Caki2 (cell line): Measurements from ENCODE around the gene KRT32. TPM values are rescaled to one million over a fixed set of nuclear protein-coding genes. Genes with fewer than 3 reads are reported as not detected.
A peak's percentile ranks its signal among the peaks of the same experiment; 100 is the strongest.

Experiments
- DNase-seq: peaks from one replicate; pipeline ENCODE4 v3.0.0-alpha.2; 2015; ENCODE audit warnings: low read depth
- in situ Hi-C: cut with HindIII; loops from 2 replicates; pipeline ENCODE4 v1.10.0; 2016; ENCODE audit warnings: low sequenced_read_pairs, low pct_unique_long_range_greater_than_20kb, mixed read lengths
- total RNA-seq: library from RNA; depleted of rRNA; stranded (reverse); fragments of >200 nt; shearing (Covaris generic); gene quantifications from 2 replicates; pipeline ENCODE4 v1.2.3, GENCODE V29; 2014; ENCODE audit warnings: low replicate concordance; rRNA removed

KRT32 gene
- total RNA-seq, 1 experiment from 2014 or later = not detected

- no peak for DNase-seq
- in situ Hi-C loops = no loop called here
Measured at GRCh38 chr17:41417127-41417526, 50.1 kb downstream of the KRT32 start.

- no peak for DNase-seq
- in situ Hi-C loops = no loop called here
Measured at GRCh38 chr17:41416479-41416878, 50.7 kb downstream of the KRT32 start.

- in situ Hi-C loops = no loop called here
- DNase-seq = peak; percentile 72
Measured at GRCh38 chr17:41415833-41416335, 51.3 kb downstream of the KRT32 start.

GRCh38 chr17:41415411-41415810 is 51.8 kb downstream of the KRT32 start:
- in situ Hi-C loops = no loop called here

GRCh38 chr17:41413982-41414381 is 53.2 kb downstream of the KRT32 start:
- in situ Hi-C loops = no loop called here
- peak; percentile 55 for DNase-seq

More at GRCh38 chr17:41415411-41415810, 51.8 kb downstream of the KRT32 start:
- DNase-seq = peak; percentile 33

GRCh38 chr17:41413353-41413957 is 53.7 kb downstream of the KRT32 start:
- in situ Hi-C loops = no loop called here
- DNase-seq = no peak

GRCh38 chr17:41411072-41411840 is 55.9 kb downstream of the KRT32 start:
- no peak for DNase-seq
- in situ Hi-C loops = no loop called here

Other genes starting within 250 kb of the KRT32 start
- not detected in 2 replicates for gene KRTAP9-2, start 240.7 kb downstream of the KRT32 start, total RNA-seq
- gene KRTAP9-3, start 234.9 kb downstream of the KRT32 start, total RNA-seq = not detected in 2 replicates
- gene KRTAP9-8, start 229.4 kb downstream of the KRT32 start, total RNA-seq = not detected in 2 replicates
- gene KRTAP9-4, start 217.7 kb downstream of the KRT32 start, total RNA-seq = not detected in 2 replicates
- gene KRTAP9-9, start 212.0 kb downstream of the KRT32 start, total RNA-seq = not detected in 2 replicates
- gene KRTAP9-6, start 202.0 kb downstream of the KRT32 start, total RNA-seq = not detected in 2 replicates
- not detected in 2 replicates for gene KRTAP9-7, start 191.7 kb downstream of the KRT32 start, total RNA-seq
- gene KRTAP29-1, start 164.5 kb downstream of the KRT32 start, total RNA-seq = not detected in 2 replicates
- not detected in 2 replicates for gene KRTAP16-1, start 158.1 kb downstream of the KRT32 start, total RNA-seq
- gene KRTAP17-1, start 151.7 kb downstream of the KRT32 start, total RNA-seq = not detected in 2 replicates
- not detected in 2 replicates for gene KRT33A, start 116.6 kb downstream of the KRT32 start, total RNA-seq
- not detected in 2 replicates for gene KRT33B, start 97.6 kb downstream of the KRT32 start, total RNA-seq
- gene KRT34, start 85.1 kb downstream of the KRT32 start, total RNA-seq = 0.20 TPM in 1 of 2 replicates, not detected in the other
- gene KRT31, start 69.8 kb downstream of the KRT32 start, total RNA-seq = not detected in 2 replicates
- not detected in 2 replicates for gene KRT37, start 42.8 kb downstream of the KRT32 start, total RNA-seq
- not detected in 2 replicates for gene KRT38, start 26.4 kb downstream of the KRT32 start, total RNA-seq
- not detected in 2 replicates for gene KRT35, start 13.8 kb upstream of the KRT32 start, total RNA-seq
- gene KRT36, start 22.5 kb upstream of the KRT32 start, total RNA-seq = not detected in 2 replicates
- 0.78 TPM in 1 of 2 replicates, not detected in the other for gene KRT13, start 38.2 kb upstream of the KRT32 start, total RNA-seq
- gene KRT15, start 51.5 kb upstream of the KRT32 start, total RNA-seq = 3.6 and 14.2 TPM in 2 replicates
- 682 and 694 TPM in 2 replicates for gene KRT19, start 60.9 kb upstream of the KRT32 start, total RNA-seq
- not detected in 2 replicates for gene KRT9, start 104.7 kb upstream of the KRT32 start, total RNA-seq
- not detected in 2 replicates for gene KRT14, start 119.5 kb upstream of the KRT32 start, total RNA-seq
- 1.4 TPM in 1 of 2 replicates, not detected in the other for gene KRT16, start 145.4 kb upstream of the KRT32 start, total RNA-seq
- gene KRT17, start 157.2 kb upstream of the KRT32 start, total RNA-seq = not detected in 2 replicates
- 25.4 and 50.9 TPM in 2 replicates for gene EIF1, start 221.5 kb upstream of the KRT32 start, total RNA-seq
- gene GAST, start 244.9 kb upstream of the KRT32 start, total RNA-seq = not detected in 2 replicates